Stomach (tissue), 9 donors: ENCODE results near the gene TMEM44. TPM values are rescaled to one million over a fixed set of nuclear protein-coding genes. Genes with fewer than 3 reads are reported as not detected.

Experiments used
- DNase-seq, 2 donors: peaks; one replicate each; pipeline versions ENCODE4 v3.0.0 to v3.0.0-alpha.2; 2013 to 2019
- H3K27ac ChIP-seq, 5 donors: fragments of 200-600 bp in 4 of 5; sonication (generic) in 4 of 5; one replicate each; pipeline ENCODE4 v1.5.1; 2013 to 2019; ENCODE audit warnings: mild to moderate bottlenecking in 1 of 5, moderate library complexity in 1 of 5
- H3K27me3 ChIP-seq, 3 donors: fragments of 200-600 bp; sonication (generic); one replicate each; pipeline ENCODE4 v1.5.1; 2017 to 2019; ENCODE audit warnings: mixed run types in 1 of 3
- H3K36me3 ChIP-seq, 4 donors: fragments of 200-600 bp; sonication (generic); 1 replicate in 3 of 4; 2 replicates in 1 of 4; pipeline ENCODE4 v1.5.1; 2016 to 2019
- H3K4me1 ChIP-seq, 4 donors: fragments of 200-600 bp; sonication (generic); one replicate each; pipeline ENCODE4 v1.5.1; 2016 to 2019
- H3K4me3 ChIP-seq, 4 donors: fragments of 200-600 bp; sonication (generic) in 3 of 4; one replicate each; pipeline ENCODE4 v1.5.1; 2016 to 2019; ENCODE audit warnings: mild to moderate bottlenecking in 1 of 4
- H3K9me3 ChIP-seq, 4 donors: fragments of 200-600 bp; sonication (generic); one replicate each; pipeline ENCODE4 v1.5.1; 2016 to 2019
- CTCF ChIP-seq, 7 experiments: fragments of 450-650 bp in 4 of 7; fragments of 200-600 bp in 3 of 7; sonication (generic) in 3 of 7; IDR thresholded peaks; one replicate each; pipeline ENCODE4 v1.5.1; 2016 to 2019; ENCODE audit warnings: antibody characterized with exemption in 7 of 7, control low read depth in 2 of 7, mild to moderate bottlenecking in 1 of 7
- EP300 ChIP-seq: sonication (generic); formaldehyde crosslinking; IDR thresholded peaks from one replicate; pipeline ENCODE4 v1.6.1; 2017; ENCODE audit warnings: antibody characterized with exemption
- POLR2A ChIP-seq, 4 donors: fragments of 450-650 bp; IDR thresholded peaks; one replicate each; pipeline ENCODE4 v1.6.1; 2016; ENCODE audit warnings: antibody characterized with exemption in 4 of 4, control low read depth in 2 of 4, mild to moderate bottlenecking in 1 of 4, moderate library complexity in 1 of 4
- POLR2AphosphoS5 ChIP-seq, 3 donors: sonication (generic); formaldehyde crosslinking; IDR thresholded peaks; one replicate each; pipeline ENCODE4 v1.6.1; 2016; ENCODE audit warnings: antibody characterized with exemption in 3 of 3
- WGBS, 5 donors: extraction: QIAGEN DNeasy Blood & Tissue Kit in 3 of 5; methylation state at CpG; one replicate each; pipeline versions ENCODE4 v1.1.5 to v1.1.7; 2013 to 2018; 5-methylcytosine and 5-hydroxymethylcytosine counted together
- intact Hi-C: fragments of 100-400 bp; cut with DNase I; formaldehyde crosslinking; loops from one replicate; pipeline ENCODE4 v1.15.1; 2023; ENCODE audit warnings: low total_unique reads
- polyA plus RNA-seq, 3 donors: library from polyadenylated mRNA; stranded (reverse); fragments of 200-250 nt; gene quantifications; one replicate each; pipeline ENCODE4 v1.2.3, GENCODE V29; 2013
- total RNA-seq, 5 donors: library from RNA; depleted of rRNA; stranded (reverse); fragments of >200 nt; gene quantifications; one replicate each; pipeline versions ENCODE4 v1.1.0 to v1.2.3, GENCODE V29; 2014 to 2016
- donor health status: healthy with polysubstance abuse.
- donor health status: Bipolar disorder and iron deficiency.
- donor health status: healthy.

TMEM44 gene
- total and polyA plus RNA-seq, 8 donors = 4.4 to 352 (median 9.4) TPM; not detected in 1

- TF ChIP-seq POLR2A (IDR thresholded peaks at IDR 0.05) (no peak), POLR2AphosphoS5 (IDR thresholded peaks at IDR 0.05) (no peak), CTCF (IDR thresholded peaks at IDR 0.05) (no peak), EP300 (no peak)
- intact Hi-C loops = no loop called here
- peaks cover 0 to 13% (median 0%) of the 10 kb centered on the region in 3 donors for H3K27me3 ChIP-seq
- peaks cover 6 to 51% (median 14%) of the 10 kb centered on the region in 4 donors for H3K4me1 ChIP-seq
- no peak overlapping the region for H3K4me3 ChIP-seq
- peak overlapping the region in 1 of 5 donors; percentile 2 for H3K27ac ChIP-seq
- 62 to 71% (median 66%) methylated on average over 15 of the region's 15 CpGs for WGBS, 5 donors
- DNase-seq = peak in 1 of 2 donors; percentile 40
- H3K36me3 ChIP-seq = no peaks in the 10 kb centered on the region
- no peaks in the 10 kb centered on the region for H3K9me3 ChIP-seq
These were observed 58.4 kb downstream of the TMEM44 start for GRCh38 chr3:194574639-194575483.

GRCh38 chr3:194573680-194574437 is 59.4 kb downstream of the TMEM44 start:
- Histone ChIP-seq H3K27me3 (peaks cover 0 to 13% (median 0%) of the 10 kb centered on the region in 3 donors), H3K4me3 (no peak overlapping the region), H3K4me1 (peaks cover 6 to 44% (median 14%) of the 10 kb centered on the region in 4 donors), H3K9me3 (no peaks in the 10 kb centered on the region), H3K27ac (peak overlapping the region in 1 of 5 donors; percentile 6), H3K36me3 (no peaks in the 10 kb centered on the region)
- WGBS, 5 donors = 54 to 68% (median 66%) methylated on average over 10 of the region's 10 CpGs
- TF ChIP-seq POLR2A (IDR thresholded peaks at IDR 0.05) = no peak
- TF ChIP-seq POLR2AphosphoS5 (IDR thresholded peaks at IDR 0.05) = peak in 1 of 3 donors; percentile 18
- no peak for TF ChIP-seq EP300
- TF ChIP-seq CTCF (IDR thresholded peaks at IDR 0.05) = peak in 5 of 7 experiments; percentile 28 to 49 (median 30)
- DNase-seq = peak; percentile 58 to 74
- intact Hi-C loops = no loop called here

GRCh38 chr3:194572944-194573491 is 60.2 kb downstream of the TMEM44 start:
- Histone ChIP-seq H3K9me3 (no peaks in the 10 kb centered on the region), H3K27me3 (peaks cover 0 to 13% (median 0%) of the 10 kb centered on the region in 3 donors), H3K4me1 (peaks cover 6 to 35% (median 14%) of the 10 kb centered on the region in 4 donors), H3K27ac (peak overlapping the region in 3 of 5 donors; percentile 42 to 49 (median 44)), H3K4me3 (no peak overlapping the region), H3K36me3 (no peaks in the 10 kb centered on the region)
- WGBS, 5 donors = 86 to 91% (median 89%) methylated on average over 16 of the region's 16 CpGs
- no peak for DNase-seq
- no peak for TF ChIP-seq CTCF (IDR thresholded peaks at IDR 0.05)
- no peak for TF ChIP-seq POLR2A (IDR thresholded peaks at IDR 0.05)
- no peak for TF ChIP-seq POLR2AphosphoS5 (IDR thresholded peaks at IDR 0.05)
- no peak for TF ChIP-seq EP300
- intact Hi-C loops = no loop called here
